ENCODE measurements around the gene TEKT1.

TEKT1 gene

GRCh38 chr17:6752068-6752909 lies 79.2 kb downstream of the TEKT1 start:
- H3K4me3 ChIP-seq (replicated peaks; ENCODE audit: insufficient read depth, low read length), result no peak overlapping the region
- no peaks in the 10 kb centered on the region for H3K27me3 ChIP-seq (ENCODE audit: insufficient read depth, poor library complexity, severe bottlenecking)
- peak; percentile 54 to 91 for DNase-seq (ENCODE audit: low read depth in 1 of 2, low spot score in 1 of 2)
- H3K27ac ChIP-seq (replicated peaks), result peak overlapping the region; percentile 47
- TF ChIP-seq REST (IDR thresholded peaks at IDR 0.05; ENCODE audit: insufficient replicate concordance, low read depth) (no peak), GABPA (IDR thresholded peaks at IDR 0.05; ENCODE audit: low read depth) (no peak)

GRCh38 chr17:6749519-6749918 lies 82.0 kb downstream of the TEKT1 start:
- no peak overlapping the region for H3K4me3 ChIP-seq (replicated peaks; ENCODE audit: insufficient read depth, low read length)
- TF ChIP-seq REST (IDR thresholded peaks at IDR 0.05; ENCODE audit: insufficient replicate concordance, low read depth) (no peak), CTCF (IDR thresholded peaks at IDR 0.05; ENCODE audit: insufficient read depth, low read length) (no peak), POLR2AphosphoS5 (IDR thresholded peaks at IDR 0.05; ENCODE audit: low read depth) (no peak), GABPA (IDR thresholded peaks at IDR 0.05; ENCODE audit: low read depth) (no peak), SPI1 (IDR thresholded peaks at IDR 0.05; ENCODE audit: borderline replicate concordance, low read depth) (no peak)
- peak in 1 of 2 experiments; percentile 9 for DNase-seq (ENCODE audit: low read depth in 1 of 2, low spot score in 1 of 2)
- no peak overlapping the region for H3K27ac ChIP-seq (replicated peaks)
- no peaks in the 10 kb centered on the region for H3K27me3 ChIP-seq (ENCODE audit: insufficient read depth, poor library complexity, severe bottlenecking)

GRCh38 chr17:6748617-6749016 lies 82.9 kb downstream of the TEKT1 start:
- Histone ChIP-seq H3K27ac (replicated peaks) (no peak overlapping the region), H3K4me3 (replicated peaks; ENCODE audit: insufficient read depth, low read length) (no peak overlapping the region), H3K27me3 (ENCODE audit: insufficient read depth, poor library complexity, severe bottlenecking) (no peaks in the 10 kb centered on the region)
- TF ChIP-seq REST (IDR thresholded peaks at IDR 0.05; ENCODE audit: insufficient replicate concordance, low read depth), result no peak
- no peak for TF ChIP-seq CTCF (IDR thresholded peaks at IDR 0.05; ENCODE audit: insufficient read depth, low read length)
- no peak for TF ChIP-seq POLR2AphosphoS5 (IDR thresholded peaks at IDR 0.05; ENCODE audit: low read depth)
- TF ChIP-seq GABPA (IDR thresholded peaks at IDR 0.05; ENCODE audit: low read depth), result no peak
- TF ChIP-seq SPI1 (IDR thresholded peaks at IDR 0.05; ENCODE audit: borderline replicate concordance, low read depth), result no peak
- DNase-seq (ENCODE audit: low read depth in 1 of 2, low spot score in 1 of 2), result no peak

Measured in HL-60 (cell line).